SIG-M5 treated with dmso at 0.1 percent for 504 hours (cell line): Measurements from ENCODE around the gene SLC25A19.

ENCODE experiments used
- DNase-seq: peaks from one replicate; lab custom pipeline; 2025; ENCODE audit not compliant: unreplicated experiment; lab: John Stamatoyannopoulos, UW

The SLC25A19 gene

GRCh38 chr17:75241996-75242460 is 47.2 kb downstream of the SLC25A19 start:
- DNase-seq: no peak

DNA sequence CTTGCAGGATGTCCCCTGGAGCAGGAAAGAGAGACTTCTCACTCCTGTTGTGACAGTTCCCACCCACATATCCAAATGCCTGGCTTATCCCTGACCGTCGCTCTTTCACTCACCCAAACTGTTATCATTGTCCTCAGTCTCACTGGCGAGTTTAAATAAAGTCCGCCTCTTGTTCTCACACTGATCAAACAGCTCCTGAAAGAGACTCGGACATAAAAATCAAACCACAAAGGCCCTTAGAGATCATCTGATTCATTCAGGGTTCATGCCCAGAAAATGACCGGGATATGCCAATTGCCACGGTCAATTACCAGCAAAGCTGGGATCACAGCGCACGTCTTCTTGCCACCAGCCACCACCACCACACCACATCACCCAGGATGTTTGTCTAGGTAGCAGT is 47.7 kb downstream of the SLC25A19 start:
- no peak for DNase-seq

GRCh38 chr17:75241143-75241430 is 48.1 kb downstream of the SLC25A19 start:
- DNase-seq: no peak

DNA sequence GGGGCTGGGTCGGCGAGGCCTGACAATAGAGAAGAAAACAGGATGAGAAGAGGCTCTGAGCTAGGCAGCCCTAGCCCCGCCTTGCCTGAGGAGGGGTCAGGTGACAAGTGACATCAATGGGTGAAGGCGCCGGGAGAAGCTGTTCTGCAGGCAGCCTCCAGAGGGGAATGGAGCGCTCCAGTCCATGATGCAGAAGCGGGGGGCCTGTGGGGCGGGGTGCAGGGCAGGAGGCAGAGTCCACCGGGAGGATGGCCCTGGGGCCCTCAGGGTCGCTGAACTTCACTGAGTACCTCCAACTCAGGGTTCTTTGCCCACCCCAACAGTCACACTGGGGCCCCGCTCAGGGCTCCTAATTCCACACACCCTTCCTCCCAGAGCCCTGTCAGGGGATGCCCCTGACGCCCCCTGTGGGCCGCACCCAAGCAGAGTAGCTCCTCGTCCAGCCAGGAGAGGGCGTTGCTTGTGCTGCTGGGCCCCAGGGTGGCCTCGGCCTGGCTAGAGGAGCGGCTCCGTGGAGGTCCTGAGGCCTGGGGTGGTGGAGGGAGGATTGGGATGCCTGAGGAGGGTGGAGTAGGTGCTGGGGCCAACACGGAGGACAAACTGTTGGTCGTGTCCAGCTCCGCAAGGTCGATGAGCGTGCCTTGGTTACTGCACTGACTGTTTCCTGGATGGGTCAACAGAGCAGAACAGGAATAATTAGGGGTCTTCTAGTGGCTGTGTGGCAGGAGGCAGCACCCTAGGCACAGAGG is 48.7 kb downstream of the SLC25A19 start:
- peak; percentile 77 for DNase-seq

GRCh38 chr17:75239778-75240393 is 49.3 kb downstream of the SLC25A19 start:
- no peak for DNase-seq

GRCh38 chr17:75239214-75239613 is 50.0 kb downstream of the SLC25A19 start:
- no peak for DNase-seq

- DNase-seq: peak; percentile 87
Observed at GRCh38 chr17:75238684-75239191, 50.5 kb downstream of the SLC25A19 start.

DNA sequence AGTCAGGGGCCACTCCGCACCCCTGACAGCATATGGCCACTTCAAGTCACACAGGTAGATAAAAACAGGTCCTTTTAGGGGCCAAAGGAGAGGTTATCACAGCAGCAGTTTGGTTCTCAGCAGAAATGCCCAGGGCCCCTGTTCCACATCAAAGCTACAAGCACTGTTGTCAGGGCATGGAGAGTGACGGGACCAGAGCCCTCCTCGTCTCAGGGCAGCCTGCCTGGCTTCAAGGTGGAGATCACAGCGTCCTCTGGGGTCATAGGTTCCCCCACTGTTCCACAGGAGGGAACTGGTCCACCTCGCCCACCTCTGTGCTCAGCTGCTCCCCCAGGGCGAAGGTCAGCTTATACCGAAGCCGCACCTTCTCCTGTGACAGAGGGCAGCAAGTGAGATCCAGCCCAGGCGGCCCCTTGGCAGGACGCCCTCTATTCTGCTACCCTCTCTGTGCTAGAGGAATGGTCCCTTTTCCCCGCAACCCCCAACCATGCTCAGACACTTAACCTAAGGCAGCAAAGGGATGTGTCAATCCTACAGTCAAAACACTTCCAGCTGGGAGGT is 51.1 kb downstream of the SLC25A19 start:
- DNase-seq: no peak

- no peak for DNase-seq
Observed at GRCh38 chr17:75237100-75238014, 51.9 kb downstream of the SLC25A19 start.

DNA sequence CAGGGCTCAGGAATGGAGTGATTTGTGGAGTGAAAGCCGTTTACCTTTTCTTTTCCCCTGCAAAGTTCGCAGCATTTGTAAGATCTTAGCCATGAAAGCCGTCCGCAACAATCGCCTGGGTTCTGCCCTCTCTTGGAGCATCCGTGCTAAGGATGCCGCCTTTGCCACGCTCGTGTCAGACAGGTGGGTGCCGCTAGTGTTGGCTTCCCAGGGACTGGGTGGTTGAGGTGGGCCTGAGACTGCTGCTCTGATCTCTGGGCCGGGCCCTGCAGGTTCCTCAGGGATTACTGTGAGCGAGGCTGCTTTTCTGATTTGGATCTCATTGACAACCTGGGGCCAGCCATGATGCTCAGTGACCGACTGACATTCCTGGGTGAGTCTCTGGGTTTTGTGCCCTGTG is 56.4 kb downstream of the SLC25A19 start:
- no peak for DNase-seq

DNA sequence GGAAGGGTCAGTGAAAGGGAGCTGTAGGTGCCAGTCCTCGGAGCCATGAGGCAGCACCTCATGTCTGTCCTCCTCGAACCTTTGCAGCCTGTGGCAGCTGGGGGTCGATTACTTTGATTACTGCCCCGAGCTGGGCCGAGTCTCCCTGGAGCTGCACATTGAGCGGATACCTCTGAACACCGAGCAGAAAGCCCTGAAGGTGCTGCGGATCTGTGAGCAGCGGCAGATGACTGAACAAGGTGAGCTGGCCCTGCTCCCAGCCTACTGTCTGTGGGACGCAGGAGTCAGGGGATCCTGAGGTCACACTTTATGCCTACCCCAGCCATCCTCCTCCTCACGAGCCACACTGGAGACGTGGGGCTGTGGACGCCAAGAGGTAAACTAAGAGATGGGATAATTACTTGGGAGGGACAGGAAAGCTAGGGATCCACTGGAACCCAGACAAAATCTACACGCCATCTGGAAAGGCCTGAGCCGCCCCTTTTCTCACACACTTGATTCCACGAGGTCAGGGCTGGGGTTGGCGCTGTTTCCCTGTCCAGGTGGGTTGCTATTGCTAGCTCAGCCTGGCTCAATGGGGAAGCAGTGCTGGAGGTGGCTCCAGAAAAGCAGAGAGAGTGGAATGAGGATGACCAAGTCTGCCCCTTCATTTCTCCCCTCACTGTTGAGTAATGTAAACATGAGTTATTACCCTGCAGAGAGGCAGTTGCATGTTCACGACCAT is 57.3 kb downstream of the SLC25A19 start:
- no peak for DNase-seq

GRCh38 chr17:75231071-75231470 is 58.2 kb downstream of the SLC25A19 start:
- no peak for DNase-seq

GRCh38 chr17:75228847-75229246 is 60.4 kb downstream of the SLC25A19 start:
- peak; percentile 73 for DNase-seq

DNA sequence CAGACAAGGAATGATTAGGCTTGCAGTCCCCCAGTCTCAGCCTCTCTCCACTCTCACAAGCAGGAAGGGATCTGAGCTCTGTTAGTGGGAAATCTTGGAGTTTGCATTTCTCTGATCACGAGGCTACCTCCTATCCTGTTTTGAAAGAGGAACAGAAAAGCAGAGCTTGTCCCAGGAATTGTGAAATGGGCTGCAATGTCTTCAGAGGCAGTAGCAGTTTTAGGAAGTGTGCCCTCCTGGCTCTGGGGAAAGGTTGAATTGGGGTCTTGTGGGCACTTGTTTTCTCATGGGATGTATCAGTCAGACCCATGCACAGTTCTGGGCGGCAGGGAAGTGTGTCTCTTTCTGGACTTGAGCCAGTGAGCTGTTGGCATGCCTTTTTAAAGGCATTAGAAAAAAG is 60.9 kb downstream of the SLC25A19 start:
- peak; percentile 96 for DNase-seq

- DNase-seq: no peak
Observed at GRCh38 chr17:75227729-75228128, 61.5 kb downstream of the SLC25A19 start.

DNA sequence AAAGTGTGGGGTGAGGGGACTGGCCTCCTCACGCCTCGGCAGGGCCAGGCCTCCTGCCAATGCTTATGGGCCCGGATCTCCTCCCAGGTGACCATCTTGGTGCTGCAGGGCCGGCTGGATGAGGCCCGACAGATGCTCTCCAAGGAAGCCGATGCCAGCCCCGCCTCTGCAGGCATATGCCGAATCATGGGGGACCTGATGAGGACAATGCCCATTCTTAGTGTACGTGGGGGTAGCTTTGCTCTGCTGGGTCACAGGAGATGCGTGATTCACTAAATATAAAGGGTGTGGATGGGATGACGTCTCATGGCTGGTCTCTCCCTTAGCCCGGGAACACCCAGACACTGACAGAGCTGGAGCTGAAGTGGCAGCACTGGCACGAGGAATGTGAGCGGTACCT is 64.2 kb downstream of the SLC25A19 start:
- no peak for DNase-seq
